ENCODE results near the gene PTPRO. TPM values are rescaled to one million over a fixed set of nuclear protein-coding genes. Genes with fewer than 3 reads are reported as not detected.
A peak's percentile ranks its signal among the peaks of the same experiment; 100 is the strongest.

The PTPRO gene
- total and polyA plus RNA-seq, 3 donors from 2014 or later: 1.1 to 1.9 (median 1.6) TPM

DNA sequence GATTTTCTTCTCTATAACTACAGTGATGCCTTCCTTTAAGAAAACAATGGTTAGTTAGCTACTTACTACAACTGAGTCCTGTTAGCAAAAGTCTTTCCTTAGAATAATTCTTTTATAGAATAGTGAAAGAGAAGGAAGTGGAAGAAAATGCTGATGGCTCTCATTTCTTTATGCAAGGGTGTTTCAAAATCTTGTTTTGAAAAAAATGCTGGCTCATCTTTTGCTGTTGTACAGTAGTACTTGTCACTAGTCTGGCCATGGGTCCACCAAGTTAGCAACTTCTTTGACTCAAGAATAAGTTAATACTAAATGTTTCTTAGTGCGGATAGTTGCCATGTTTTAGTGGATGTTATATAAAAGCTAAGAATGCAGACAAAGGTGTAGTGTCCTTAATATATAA lies 225.4 kb downstream of the PTPRO start:
- Histone ChIP-seq H3K4me3 (no peak overlapping the region), H3K9me3 (no peaks in the 10 kb centered on the region), H3K36me3 (ENCODE audit: low read depth, missing control alignments) (no peaks in the 10 kb centered on the region), H3K4me1 (no peaks in the 10 kb centered on the region), H3K27ac (no peak overlapping the region), H3K27me3 (no peaks in the 10 kb centered on the region)
- 90 to 91% methylated on average over 1 of the region's 1 CpG for WGBS, 2 donors
- no peak for DNase-seq
- TF ChIP-seq POLR2A (IDR thresholded peaks at IDR 0.05): no peak
- TF ChIP-seq, protein P1, sequence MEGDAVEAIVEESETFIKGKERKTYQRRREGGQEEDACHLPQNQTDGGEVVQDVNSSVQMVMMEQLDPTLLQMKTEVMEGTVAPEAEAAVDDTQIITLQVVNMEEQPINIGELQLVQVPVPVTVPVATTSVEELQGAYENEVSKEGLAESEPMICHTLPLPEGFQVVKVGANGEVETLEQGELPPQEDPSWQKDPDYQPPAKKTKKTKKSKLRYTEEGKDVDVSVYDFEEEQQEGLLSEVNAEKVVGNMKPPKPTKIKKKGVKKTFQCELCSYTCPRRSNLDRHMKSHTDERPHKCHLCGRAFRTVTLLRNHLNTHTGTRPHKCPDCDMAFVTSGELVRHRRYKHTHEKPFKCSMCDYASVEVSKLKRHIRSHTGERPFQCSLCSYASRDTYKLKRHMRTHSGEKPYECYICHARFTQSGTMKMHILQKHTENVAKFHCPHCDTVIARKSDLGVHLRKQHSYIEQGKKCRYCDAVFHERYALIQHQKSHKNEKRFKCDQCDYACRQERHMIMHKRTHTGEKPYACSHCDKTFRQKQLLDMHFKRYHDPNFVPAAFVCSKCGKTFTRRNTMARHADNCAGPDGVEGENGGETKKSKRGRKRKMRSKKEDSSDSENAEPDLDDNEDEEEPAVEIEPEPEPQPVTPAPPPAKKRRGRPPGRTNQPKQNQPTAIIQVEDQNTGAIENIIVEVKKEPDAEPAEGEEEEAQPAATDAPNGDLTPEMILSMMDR (IDR thresholded peaks at IDR 0.05): no peak
- intact Hi-C loops (cut with DNase I; ENCODE audit: low total_unique reads): no loop called here

DNA sequence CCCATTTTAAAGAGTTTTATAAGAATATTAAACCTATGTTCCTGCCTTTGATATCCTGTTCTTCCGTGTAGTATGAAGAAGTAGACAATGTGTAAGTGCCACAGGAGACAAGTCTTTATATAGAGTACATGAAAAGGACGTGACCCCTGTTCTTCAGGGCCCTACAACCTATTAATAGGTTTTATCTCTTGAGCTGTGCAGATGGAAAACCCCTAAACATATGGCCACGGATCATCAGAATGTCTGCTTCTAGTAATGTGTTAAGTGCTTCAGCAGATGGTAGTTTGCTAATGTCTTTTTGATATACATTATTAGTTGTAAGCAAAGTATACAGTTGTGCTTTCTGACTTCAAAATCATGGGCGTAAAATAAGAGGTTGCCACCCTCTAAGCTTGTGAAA lies 228.5 kb downstream of the PTPRO start:
- Histone ChIP-seq H3K9me3 (no peaks in the 10 kb centered on the region), H3K4me3 (no peak overlapping the region), H3K36me3 (ENCODE audit: low read depth, missing control alignments) (no peaks in the 10 kb centered on the region), H3K4me1 (no peaks in the 10 kb centered on the region), H3K27me3 (no peaks in the 10 kb centered on the region), H3K27ac (no peak overlapping the region)
- TF ChIP-seq, protein P1 (IDR thresholded peaks at IDR 0.05): no peak
- TF ChIP-seq POLR2A (IDR thresholded peaks at IDR 0.05): no peak
- 91 to 92% methylated on average over 4 of the region's 4 CpGs for WGBS, 2 donors
- intact Hi-C loops (cut with DNase I; ENCODE audit: low total_unique reads): no loop called here
- DNase-seq: no peak

DNA sequence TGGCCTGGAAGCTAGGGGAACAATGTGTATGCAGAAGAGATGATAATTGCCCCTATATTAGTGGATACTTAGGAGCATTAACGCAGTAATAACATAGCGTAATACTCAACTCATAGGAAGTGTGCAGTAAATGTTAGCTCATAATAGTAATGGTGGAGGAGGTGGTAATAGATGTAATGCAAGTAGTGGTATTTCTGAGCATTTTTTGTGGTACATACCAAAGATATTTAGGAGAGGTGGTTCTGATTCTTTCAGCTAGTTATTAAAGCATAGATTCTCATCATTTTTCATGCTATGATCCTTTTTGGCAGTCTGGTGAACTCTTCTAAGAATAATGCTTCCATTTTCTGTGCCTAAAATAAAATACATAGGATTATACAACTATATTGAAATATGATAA lies 233.1 kb downstream of the PTPRO start:
- TF ChIP-seq, protein P1 (IDR thresholded peaks at IDR 0.05): no peak
- no peak for TF ChIP-seq POLR2A (IDR thresholded peaks at IDR 0.05)
- Histone ChIP-seq H3K36me3 (ENCODE audit: low read depth, missing control alignments) (no peaks in the 10 kb centered on the region), H3K27me3 (no peaks in the 10 kb centered on the region), H3K4me1 (no peaks in the 10 kb centered on the region), H3K4me3 (no peak overlapping the region), H3K27ac (no peak overlapping the region), H3K9me3 (no peaks in the 10 kb centered on the region)
- intact Hi-C loops (cut with DNase I; ENCODE audit: low total_unique reads): no loop called here
- 96 to 97% methylated on average over 2 of the region's 2 CpGs for WGBS, 2 donors
- no peak for DNase-seq

DNA sequence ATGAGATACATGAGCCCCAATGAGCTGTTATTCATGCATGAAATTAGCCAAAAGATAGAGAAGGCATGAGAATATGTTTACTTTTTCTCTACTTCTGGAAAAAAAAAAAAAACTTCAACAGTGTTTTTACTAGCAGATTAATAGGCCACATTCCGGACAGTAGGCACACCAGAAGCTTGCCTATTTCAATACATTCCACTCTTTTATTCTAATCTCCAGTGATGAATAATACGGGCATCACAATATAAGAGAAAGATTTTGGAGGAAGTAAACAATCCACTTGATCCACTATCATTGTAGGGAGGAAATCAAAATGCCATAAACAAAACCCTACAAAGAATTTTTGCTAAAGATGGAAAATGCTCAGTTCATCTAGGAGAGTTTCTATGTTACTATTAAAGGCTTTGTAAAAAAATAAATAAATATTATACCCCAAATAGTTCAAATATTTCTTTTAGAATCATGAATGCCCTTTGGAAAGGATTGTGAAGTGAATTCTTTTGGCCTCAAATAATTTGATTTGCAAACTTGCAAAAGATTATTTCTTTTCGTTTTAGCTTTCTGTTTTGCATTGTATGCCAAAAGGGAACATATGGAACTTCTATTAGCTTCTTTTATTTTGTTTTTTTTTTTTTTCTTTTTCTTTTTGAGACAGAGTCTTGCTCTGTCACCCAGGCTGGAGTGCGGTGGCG lies 234.2 kb downstream of the PTPRO start:
- Histone ChIP-seq H3K27ac (peak overlapping the region in 1 of 2 donors; percentile 38), H3K9me3 (no peaks in the 10 kb centered on the region), H3K27me3 (no peaks in the 10 kb centered on the region), H3K36me3 (ENCODE audit: low read depth, missing control alignments) (no peaks in the 10 kb centered on the region), H3K4me1 (no peaks in the 10 kb centered on the region), H3K4me3 (no peak overlapping the region)
- TF ChIP-seq POLR2A (IDR thresholded peaks at IDR 0.05): no peak
- TF ChIP-seq, protein P1 (IDR thresholded peaks at IDR 0.05): no peak
- no peak for DNase-seq
- 64 to 69% methylated on average over 5 of the region's 5 CpGs for WGBS, 2 donors
- intact Hi-C loops (cut with DNase I; ENCODE audit: low total_unique reads): no loop called here

DNA sequence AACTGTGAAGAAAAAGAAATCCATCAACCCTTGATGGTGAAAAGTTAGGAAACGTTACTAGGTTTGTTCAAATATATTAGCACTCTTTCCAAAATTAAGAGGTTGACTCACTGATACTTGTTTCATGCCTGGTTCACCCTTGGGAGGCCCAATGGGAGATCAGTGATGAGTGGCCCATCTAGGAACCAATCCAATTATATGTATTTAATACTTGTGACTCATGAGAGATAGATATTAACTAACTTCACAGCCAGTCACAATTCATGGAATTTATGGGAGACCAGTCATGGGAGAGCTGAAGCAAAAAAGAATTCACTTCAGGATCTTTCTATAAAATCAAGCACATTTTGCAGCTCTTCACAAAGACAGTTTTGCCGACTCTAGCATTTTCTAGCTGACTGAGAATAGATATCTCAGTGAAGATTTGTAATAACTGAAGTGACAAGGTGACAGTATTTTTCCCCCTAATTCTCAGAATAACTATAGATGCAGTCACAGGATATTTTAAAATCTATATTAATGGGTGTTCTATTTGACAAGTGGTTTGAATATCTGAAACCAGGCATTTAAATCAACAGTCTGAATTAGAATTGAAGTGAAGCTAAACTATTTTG lies 236.7 kb downstream of the PTPRO start:
- H3K4me1 ChIP-seq: no peaks in the 10 kb centered on the region
- intact Hi-C loops (cut with DNase I; ENCODE audit: low total_unique reads): no loop called here
- WGBS, 2 donors: 83 to 85% methylated on average over 2 of the region's 2 CpGs
- TF ChIP-seq, protein P1 (IDR thresholded peaks at IDR 0.05): no peak
- TF ChIP-seq POLR2A (IDR thresholded peaks at IDR 0.05): no peak
- H3K27me3 ChIP-seq: no peaks in the 10 kb centered on the region
- H3K27ac ChIP-seq: no peak overlapping the region
- no peaks in the 10 kb centered on the region for H3K36me3 ChIP-seq (ENCODE audit: low read depth, missing control alignments)
- H3K9me3 ChIP-seq: no peaks in the 10 kb centered on the region
- no peak for DNase-seq
- no peak overlapping the region for H3K4me3 ChIP-seq
